NCI-H69 (cell line): ENCODE data around the gene FKBP1A.

Experiments used
- DNase-seq: peaks from one replicate; lab custom pipeline; 2025; lab: John Stamatoyannopoulos, UW

FKBP1A gene

GRCh38 chr20:1331801-1332453, 60.9 kb downstream of the FKBP1A start:
- no peak for DNase-seq

DNA sequence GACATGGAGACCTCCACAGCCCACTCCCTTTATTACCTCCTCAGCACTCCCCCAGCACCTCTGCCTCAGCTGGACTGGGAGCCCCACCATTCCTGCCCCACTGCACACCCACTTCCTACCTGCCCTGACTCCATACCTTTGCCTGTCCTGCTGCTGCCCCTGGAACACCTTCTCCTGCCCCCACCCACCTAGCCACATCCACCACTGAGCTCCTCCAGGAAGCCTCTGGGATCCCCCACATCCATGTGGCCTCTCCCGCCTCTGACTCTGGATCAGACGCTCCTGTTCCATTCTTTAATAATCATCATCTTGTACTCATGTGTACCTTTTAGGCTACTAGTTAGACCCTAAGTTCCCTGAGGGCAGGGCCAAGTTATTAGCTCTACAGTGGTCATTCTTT, 61.8 kb downstream of the FKBP1A start:
- DNase-seq, result no peak

- DNase-seq, result no peak
Observed at GRCh38 chr20:1330075-1330830, 62.6 kb downstream of the FKBP1A start.

- DNase-seq, result peak; percentile 54
Observed at GRCh38 chr20:1328680-1329330, 64.0 kb downstream of the FKBP1A start, which contains the start of gene SDCBP2. TSS of gene SDCBP2 (minus strand) at chr20:1329139. CDS start at chr20:1320416, 8,723 bp downstream.

DNA sequence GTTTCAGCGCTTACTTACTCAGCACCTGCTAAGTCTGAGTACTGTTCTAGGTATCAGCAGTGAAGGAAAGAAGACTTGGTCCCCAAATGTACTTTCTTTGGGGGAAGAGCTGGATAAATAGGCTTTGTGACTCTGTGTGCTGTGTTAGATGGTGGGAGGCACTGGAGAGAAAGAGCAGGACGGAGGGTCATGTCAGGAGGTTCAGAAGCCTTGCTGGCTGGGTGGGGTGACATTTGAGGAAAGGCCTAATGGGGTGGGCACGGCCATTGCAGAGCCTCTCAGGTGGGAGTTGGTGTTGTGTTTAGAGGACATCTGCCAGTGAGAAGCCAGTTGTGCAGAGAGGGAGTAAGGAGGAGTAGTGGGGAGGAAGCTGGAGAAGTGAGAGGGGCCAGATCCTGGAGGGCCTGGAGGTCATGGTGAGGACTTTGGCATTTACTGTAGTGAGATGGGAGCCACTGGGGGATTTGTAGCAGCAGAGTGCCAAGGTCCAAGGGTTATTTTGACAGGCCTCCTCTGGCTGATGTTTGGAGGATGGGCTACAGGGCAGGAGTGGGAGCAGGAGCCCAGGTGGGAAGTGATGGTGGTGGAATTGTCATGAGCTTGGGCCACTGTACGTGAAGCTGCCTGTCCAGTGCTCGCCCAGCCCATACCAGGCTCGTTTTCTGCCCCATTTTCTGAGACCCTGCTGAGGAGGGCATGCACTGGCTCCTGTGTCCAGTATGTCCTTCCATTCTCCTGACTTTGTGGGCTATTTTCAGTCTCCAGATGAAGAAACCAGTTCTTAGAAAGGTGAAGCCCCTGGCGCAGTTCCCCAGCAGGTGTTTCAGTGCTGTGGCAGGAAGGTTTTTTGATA, 64.8 kb downstream of the FKBP1A start:
- no peak for DNase-seq

GRCh38 chr20:1327241-1327653, 65.6 kb downstream of the FKBP1A start:
- no peak for DNase-seq

GRCh38 chr20:1326031-1326930, 66.6 kb downstream of the FKBP1A start:
- no peak for DNase-seq

DNA sequence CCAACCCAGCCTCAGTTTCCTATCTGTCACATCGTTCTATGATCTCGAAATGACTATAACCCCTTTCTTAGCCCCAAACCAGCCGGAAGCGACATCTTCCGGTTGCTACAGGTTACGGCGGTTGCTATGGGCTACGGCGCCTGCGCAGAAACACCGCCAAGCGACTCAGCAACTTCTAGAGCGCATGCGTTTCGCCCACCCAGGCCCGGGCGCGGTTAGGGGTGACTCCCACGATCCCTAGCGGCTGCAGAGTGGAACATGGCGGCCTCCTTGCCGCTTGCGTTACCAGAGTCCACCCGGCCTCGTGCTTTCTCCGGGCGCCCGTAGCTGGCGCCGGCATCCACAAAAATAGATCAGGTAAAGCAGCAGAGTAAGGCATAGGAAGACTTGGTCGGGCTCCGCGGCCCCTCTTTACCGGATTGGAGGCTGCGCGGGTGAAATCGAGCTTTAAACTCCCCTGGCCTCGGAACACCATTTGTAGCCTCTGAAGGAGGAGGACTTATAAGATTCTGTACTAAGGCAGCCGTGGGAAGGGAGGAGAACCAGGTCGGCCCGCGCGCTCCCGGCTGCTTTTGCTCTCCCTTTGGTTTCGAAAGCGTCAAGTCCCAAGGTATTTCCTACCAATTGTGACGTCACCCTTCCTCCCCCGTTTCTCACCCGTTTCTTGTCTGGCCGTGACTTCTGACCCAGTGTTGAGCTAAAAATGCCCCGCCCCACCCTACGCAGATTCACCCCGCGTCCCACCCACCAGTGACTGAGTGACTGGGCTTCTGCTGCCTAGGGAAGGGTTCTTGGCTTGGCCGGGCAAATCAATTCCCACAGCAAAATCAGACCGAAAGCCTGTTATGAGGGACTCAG, 67.5 kb downstream of the FKBP1A start:
- DNase-seq, result peak; percentile 98

GRCh38 chr20:1324598-1325172, 68.2 kb downstream of the FKBP1A start:
- no peak for DNase-seq

- no peak for DNase-seq
Observed at GRCh38 chr20:1323830-1324597, 68.8 kb downstream of the FKBP1A start.

- no peak for DNase-seq
Observed at GRCh38 chr20:1323256-1323655, 69.6 kb downstream of the FKBP1A start.

DNA sequence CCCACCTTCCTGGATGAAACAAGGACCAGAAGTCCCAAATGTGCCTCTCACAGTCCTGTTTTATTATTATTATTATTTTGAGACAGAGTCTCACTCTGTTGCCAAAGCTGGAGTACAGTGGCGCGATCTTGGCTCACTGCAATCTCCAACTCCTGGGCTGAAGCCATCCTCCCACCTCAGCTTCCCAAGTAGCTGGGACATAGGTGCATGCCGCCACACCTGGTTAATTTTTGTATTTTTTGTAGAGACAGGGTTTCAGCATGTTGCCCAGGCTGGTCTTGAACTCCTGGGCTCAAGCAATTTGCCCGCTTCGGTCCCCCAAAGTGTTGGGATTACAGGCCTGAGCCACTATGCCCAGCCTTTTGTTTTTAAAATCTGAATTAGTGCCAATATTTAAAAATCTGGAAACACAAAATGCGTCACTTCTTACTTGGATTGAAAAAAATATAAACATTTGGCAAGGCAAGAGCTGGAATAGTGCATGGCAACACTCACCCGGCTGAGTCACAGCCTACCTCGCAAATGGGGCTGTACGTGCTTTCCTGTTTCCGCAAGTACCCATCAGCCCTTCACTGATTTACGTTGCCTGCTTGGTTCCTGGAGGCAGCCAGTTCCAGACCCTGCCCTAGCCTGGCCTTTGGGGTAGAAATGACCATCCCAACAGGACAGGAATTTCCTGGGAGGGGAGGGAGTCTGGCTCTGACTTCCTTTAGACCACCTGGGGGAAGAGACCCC, 70.2 kb downstream of the FKBP1A start:
- DNase-seq, result no peak

GRCh38 chr20:1321654-1321939, 71.3 kb downstream of the FKBP1A start:
- no peak for DNase-seq

GRCh38 chr20:1320902-1321653, 71.8 kb downstream of the FKBP1A start:
- peak; percentile 18 for DNase-seq

DNA sequence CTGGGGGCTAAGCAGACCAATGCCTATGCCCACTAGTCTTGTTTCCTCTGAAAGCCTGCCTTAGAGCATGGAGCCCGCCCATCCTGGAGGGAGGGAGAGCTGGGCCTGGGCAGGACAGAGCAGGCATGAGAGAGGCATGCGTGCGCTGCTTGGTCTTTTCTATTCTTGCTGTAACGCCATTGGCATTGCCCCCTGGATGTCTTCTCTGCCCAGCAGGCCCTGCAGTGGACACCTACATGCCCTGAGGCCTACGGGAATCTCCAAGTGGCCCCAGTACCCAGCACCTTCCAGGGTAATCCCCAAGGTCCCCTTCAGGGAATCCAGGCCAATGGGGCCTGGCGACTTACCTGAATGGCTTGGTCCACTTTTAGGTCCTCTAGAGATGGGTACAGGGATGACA, 72.8 kb downstream of the FKBP1A start:
- DNase-seq, result no peak

GRCh38 chr20:1319462-1319861, 73.4 kb downstream of the FKBP1A start:
- no peak for DNase-seq

GRCh38 chr20:1319051-1319450, 73.8 kb downstream of the FKBP1A start:
- no peak for DNase-seq
